Measurements from ENCODE around the gene SERPINB12.
A peak's percentile ranks its signal among the peaks of the same experiment; 100 is the strongest.

Gene SERPINB12, protein sequence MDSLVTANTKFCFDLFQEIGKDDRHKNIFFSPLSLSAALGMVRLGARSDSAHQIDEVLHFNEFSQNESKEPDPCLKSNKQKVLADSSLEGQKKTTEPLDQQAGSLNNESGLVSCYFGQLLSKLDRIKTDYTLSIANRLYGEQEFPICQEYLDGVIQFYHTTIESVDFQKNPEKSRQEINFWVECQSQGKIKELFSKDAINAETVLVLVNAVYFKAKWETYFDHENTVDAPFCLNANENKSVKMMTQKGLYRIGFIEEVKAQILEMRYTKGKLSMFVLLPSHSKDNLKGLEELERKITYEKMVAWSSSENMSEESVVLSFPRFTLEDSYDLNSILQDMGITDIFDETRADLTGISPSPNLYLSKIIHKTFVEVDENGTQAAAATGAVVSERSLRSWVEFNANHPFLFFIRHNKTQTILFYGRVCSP

GRCh38 chr18:63542069-63542468, at the start of gene SERPINB12:
Gene SERPINB12, plus strand, starts transcription at chr18:63542369. Its CDS starts 13,791 bp downstream, at chr18:63556160.
- no peak for DNase-seq

DNA sequence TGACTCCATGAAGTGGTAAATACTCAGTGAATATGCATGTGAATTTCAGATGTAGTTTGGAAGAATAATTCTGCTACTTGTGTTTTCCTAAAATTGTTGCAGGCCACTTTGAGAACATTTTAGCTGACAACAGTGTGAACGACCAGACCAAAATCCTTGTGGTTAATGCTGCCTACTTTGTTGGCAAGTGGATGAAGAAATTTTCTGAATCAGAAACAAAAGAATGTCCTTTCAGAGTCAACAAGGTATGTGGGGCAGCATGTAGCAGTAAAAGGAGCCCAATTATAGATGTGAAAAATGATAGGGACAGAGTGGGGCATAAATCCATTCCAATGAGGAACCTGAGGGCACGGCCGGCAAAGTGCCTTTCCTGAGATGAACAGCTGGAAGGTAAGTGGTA, 49.3 kb upstream of the SERPINB12 start:
- DNase-seq, result no peak

- DNase-seq, result no peak
Measured at GRCh38 chr18:63495675-63496074, 46.5 kb upstream of the SERPINB12 start.

GRCh38 chr18:63505566-63506335, 36.4 kb upstream of the SERPINB12 start:
- no peak for DNase-seq

- no peak for DNase-seq
Measured at GRCh38 chr18:63506336-63506646, 35.9 kb upstream of the SERPINB12 start.

GRCh38 chr18:63508596-63508995, 33.6 kb upstream of the SERPINB12 start:
- no peak for DNase-seq

GRCh38 chr18:63511285-63511684, 30.9 kb upstream of the SERPINB12 start:
- DNase-seq, result peak; percentile 36

- DNase-seq, result no peak
Measured at GRCh38 chr18:63514326-63514725, 27.8 kb upstream of the SERPINB12 start.

DNA sequence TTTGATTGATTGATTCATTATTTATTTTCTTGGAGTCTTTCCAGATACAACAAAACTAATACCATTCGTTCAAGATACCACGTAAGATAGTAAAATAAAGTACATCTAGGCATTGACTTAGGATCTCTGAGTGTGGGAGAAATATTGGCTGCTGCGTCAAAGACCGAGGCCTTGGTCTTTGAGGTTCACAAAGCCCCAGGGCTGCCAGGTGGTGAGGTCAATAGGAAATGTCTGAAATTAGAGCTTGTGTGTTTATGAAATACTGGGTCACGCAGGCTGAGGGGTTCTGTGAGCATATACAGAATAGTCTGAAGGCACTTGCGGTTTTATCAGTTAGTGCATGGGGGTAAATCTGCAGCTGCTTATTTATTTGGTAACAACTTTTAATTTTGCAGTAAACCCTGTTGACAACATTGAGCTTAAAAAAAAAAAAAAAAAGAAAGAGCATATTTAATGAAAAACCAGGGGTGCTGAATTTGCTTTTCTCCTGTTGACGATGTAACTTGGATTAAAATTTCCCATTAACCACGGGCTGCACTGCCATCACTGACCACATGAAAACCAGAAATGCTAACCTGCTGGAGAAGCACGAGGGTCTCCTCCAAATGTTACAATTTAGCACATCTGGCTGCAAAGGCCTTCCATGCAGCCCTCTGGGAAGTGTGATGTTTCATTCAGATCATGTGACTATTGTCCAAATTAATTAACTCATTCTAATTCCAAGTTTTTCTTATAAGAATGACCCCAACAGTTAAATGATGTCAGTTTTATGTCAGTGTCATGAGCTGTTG, 27.1 kb upstream of the SERPINB12 start:
- no peak for DNase-seq

- DNase-seq, result no peak
Measured at GRCh38 chr18:63515801-63516200, 26.4 kb upstream of the SERPINB12 start.

DNA sequence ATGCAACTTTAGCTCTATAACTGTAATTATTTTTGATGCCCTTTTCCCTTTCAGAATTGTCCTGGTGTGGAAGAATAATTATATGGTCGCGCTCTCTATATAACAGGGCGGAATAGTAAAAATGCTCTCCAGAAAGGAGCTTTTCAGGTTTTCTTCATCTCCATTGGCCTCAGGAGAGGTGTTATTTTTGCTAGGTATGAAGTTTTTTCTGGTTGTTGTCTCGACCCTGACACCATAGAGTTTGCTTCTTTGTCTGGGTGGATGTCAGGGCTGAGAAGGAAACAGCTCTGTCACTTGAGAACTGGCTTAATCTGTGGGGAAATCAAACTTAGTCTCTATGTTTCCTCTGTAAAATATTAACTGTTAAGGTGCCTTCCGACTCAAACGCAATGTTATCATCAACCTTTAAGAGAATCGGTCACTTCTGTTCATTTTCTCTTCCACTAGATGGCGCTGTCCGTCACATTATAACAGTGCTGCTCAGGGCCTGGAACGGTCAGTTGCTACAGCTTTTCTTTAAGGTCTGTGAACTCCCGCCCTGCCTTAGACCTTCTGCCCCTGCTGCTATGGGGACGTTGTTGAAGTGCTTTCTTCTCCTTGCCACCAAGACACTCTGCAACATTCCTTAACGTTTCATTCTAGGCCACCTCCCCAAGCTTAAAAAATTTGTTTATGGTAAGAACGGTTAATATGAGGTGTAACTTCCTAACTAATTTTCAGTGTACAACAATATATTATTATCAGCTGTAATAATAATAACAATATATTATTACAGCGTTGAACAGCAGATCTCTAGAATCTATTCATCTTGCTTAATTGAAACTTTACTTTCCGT, 23.8 kb upstream of the SERPINB12 start:
- DNase-seq, result peak; percentile 56

- DNase-seq, result no peak
Measured at GRCh38 chr18:63520053-63520685, 22.0 kb upstream of the SERPINB12 start.

GRCh38 chr18:63523660-63524059, 18.5 kb upstream of the SERPINB12 start:
- DNase-seq, result no peak

DNA sequence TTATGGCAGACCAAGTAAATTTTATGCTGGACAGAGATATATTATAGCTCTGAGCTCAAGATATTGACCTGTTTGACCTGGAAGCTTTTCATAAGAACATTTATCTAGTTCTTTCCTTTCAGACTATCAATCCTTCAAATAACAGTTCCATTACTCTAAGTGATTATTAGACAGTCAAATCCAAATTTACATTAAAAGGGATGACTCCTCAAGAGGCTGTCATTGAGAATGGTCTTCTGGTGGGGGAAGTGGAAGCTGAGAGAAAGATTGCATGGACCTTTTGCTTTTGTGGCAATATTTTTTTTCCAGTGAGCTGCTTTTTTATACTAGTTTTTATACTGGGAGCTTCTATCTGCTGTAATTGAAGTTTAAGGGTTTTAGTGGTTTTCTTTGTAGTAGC, 14.9 kb upstream of the SERPINB12 start:
- no peak for DNase-seq

GRCh38 chr18:63528863-63529492, 13.2 kb upstream of the SERPINB12 start:
- no peak for DNase-seq

GRCh38 chr18:63532471-63532870, 9.7 kb upstream of the SERPINB12 start:
- no peak for DNase-seq

GRCh38 chr18:63534615-63535014, 7.6 kb upstream of the SERPINB12 start:
- DNase-seq, result no peak

DNA sequence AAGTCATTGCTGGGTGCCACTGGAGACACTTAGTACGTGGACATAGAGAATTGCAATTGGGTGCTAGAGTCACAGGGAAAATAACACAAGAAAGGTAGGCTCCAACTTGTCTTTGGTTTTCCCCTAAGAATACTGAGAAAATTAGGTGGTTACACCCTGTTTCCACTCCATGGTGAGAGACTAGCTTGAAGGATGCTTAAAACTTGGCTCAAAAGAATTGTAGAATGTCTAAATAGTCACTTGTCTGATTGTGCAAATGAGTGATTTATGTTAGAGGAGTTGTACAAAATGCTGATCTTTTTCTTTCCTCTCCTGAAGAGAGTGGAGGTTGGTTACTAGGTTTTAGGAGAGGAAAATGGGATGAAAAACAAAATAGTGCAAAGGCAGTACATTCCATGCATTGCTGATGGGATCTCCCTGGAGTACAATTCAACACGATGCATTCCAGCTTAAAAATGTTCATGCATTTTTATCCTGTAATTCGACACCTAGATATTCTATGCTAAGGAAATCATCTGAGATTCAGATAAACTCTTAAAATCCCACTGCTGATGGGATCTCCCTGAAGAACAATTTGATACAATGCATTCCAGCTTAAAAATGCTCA, 2.2 kb upstream of the SERPINB12 start:
- no peak for DNase-seq

- DNase-seq, result no peak
Measured at GRCh38 chr18:63544017-63544416, 1.8 kb downstream of the SERPINB12 start.

DNA sequence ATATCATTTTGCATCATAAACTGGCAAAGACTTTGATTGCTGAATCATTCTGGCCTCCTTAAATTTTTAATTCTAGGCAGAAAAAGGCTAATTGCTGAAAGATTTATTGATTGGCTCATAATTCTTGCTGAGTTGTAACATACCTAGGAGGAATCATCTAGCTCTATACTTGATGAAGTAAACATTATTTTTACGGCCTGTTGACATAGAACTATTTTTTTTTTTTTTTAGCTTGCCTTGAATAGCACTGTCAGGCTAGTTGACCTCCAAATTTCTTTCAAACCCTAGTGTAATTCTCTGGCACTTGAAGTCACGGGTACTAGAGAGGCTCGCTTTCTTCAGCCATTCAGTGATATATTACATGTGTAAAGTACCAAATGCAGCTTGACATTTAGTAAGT, 2.8 kb downstream of the SERPINB12 start:
- DNase-seq, result no peak

GRCh38 chr18:63550068-63550467, 7.9 kb downstream of the SERPINB12 start:
- DNase-seq, result no peak
